ENCODE measurements around the gene GUSB.
"Not testable (repeated sequence)": the region's sequence is repeated elsewhere in the genome, so short reads cannot be mapped to it uniquely, and the experiment has no call there.

Gene GUSB

GRCh38 chr7:65974876-65975275 lies 7.1 kb downstream of the GUSB start:
- DNase-seq = no peak

- DNase-seq = no peak
Measured at GRCh38 chr7:65974191-65974801, 7.7 kb downstream of the GUSB start.

- DNase-seq = no peak
Measured at GRCh38 chr7:65972976-65973375, 9.0 kb downstream of the GUSB start.

GRCh38 chr7:65971021-65971420 lies 11.0 kb downstream of the GUSB start:
- DNase-seq = no peak

GRCh38 chr7:65968256-65969185 lies 13.5 kb downstream of the GUSB start:
- DNase-seq = no peak

GRCh38 chr7:65967361-65968155 lies 14.5 kb downstream of the GUSB start:
- no peak for DNase-seq

GRCh38 chr7:65966146-65966545 lies 15.9 kb downstream of the GUSB start:
- DNase-seq = no peak

GRCh38 chr7:65964671-65965070 lies 17.3 kb downstream of the GUSB start:
- not testable (repeated sequence) for DNase-seq

- no peak for DNase-seq
Measured at GRCh38 chr7:65962033-65962432, 20.0 kb downstream of the GUSB start.

GRCh38 chr7:65960351-65961074 lies 21.5 kb downstream of the GUSB start:
- no peak for DNase-seq

- DNase-seq = no peak
Measured at GRCh38 chr7:65955718-65956117, 26.3 kb downstream of the GUSB start.

GRCh38 chr7:65953890-65954450 lies 28.0 kb downstream of the GUSB start:
- DNase-seq = no peak

GRCh38 chr7:65953001-65953720 lies 28.9 kb downstream of the GUSB start:
- peak; percentile 88 for DNase-seq

GRCh38 chr7:65951837-65952578 lies 30.0 kb downstream of the GUSB start:
- DNase-seq = peak; percentile 70

- DNase-seq = no peak
Measured at GRCh38 chr7:65946904-65947303, 35.1 kb downstream of the GUSB start.

- DNase-seq = not testable (repeated sequence)
Measured at GRCh38 chr7:65945787-65946186, 36.2 kb downstream of the GUSB start.

GRCh38 chr7:65938336-65938895 lies 43.6 kb downstream of the GUSB start:
- DNase-seq = no peak

GRCh38 chr7:65937296-65937695 lies 44.7 kb downstream of the GUSB start:
- no peak for DNase-seq

GRCh38 chr7:65931685-65932084 lies 50.3 kb downstream of the GUSB start:
- DNase-seq = no peak
